ENCODE measurements around the gene KRTAP5-2.
A peak's percentile ranks its signal among the peaks of the same experiment; 100 is the strongest.
"Not testable (repeated sequence)": the region's sequence is repeated elsewhere in the genome, so short reads cannot be mapped to it uniquely, and the experiment has no call there.

Gene KRTAP5-2

GRCh38 chr11:1628506-1629325 is 30.6 kb upstream of the KRTAP5-2 start:
- DNase-seq (ENCODE audit: low spot score), result peak; percentile 52

- no peak for DNase-seq (ENCODE audit: low spot score)
Measured at GRCh38 chr11:1625541-1625940, 27.4 kb upstream of the KRTAP5-2 start.

- DNase-seq (ENCODE audit: low spot score), result no peak
Measured at GRCh38 chr11:1624621-1625020, 26.5 kb upstream of the KRTAP5-2 start.

DNA sequence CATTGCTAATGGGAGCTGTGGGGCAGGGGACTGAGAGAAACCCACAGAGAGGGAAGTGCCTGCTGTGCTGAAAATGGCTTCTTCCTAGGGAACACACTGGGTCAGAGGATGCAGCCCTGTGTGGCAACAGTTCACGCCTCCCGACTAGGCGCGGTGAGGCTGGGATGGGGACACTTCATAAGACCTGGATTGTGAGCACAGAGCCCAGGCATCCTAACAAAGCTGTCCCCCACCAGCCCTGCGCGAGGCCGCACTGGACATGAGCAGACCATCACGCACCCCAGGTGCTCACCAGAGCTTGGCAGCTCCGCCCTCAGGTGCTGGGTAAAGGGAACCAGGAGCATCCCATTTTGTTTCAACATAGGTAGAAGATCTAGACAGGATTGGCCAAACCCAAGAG is 25.6 kb upstream of the KRTAP5-2 start:
- DNase-seq (ENCODE audit: low spot score), result no peak

GRCh38 chr11:1622086-1622485 is 24.0 kb upstream of the KRTAP5-2 start, which contains the start of gene KRTAP5-4:
KRTAP5-4 (minus strand) TSS chr11:1622138; CDS start chr11:1622093, 45 bp downstream.
- no peak for DNase-seq (ENCODE audit: low spot score)

- DNase-seq (ENCODE audit: low spot score), result no peak
Measured at GRCh38 chr11:1619449-1619848, 21.4 kb upstream of the KRTAP5-2 start.

GRCh38 chr11:1618231-1618630 is 20.1 kb upstream of the KRTAP5-2 start:
- DNase-seq (ENCODE audit: low spot score), result no peak

DNA sequence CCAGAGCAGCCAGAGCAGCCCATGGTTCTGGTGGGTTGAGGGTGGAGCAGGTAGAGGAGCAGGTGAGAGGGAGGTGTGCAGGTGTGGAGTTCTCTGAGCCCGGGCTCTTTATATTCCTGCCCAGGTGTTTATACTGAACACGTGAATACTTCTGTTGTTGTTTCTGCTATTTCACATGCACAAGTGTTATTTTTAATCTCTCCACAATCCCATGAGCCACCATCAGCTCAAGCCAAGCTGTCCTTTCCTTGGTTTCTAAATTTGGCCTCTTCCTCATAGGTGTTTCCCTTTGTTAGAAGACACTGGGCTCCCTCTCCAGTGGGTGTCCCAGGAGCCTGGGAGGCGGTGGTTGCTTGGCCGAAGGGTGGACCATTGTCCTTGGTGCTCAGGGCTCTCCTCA is 10.3 kb upstream of the KRTAP5-2 start, which contains the start of gene KRTAP5-3:
KRTAP5-3 (minus strand) TSS at position 101 of the 400 bp plus-strand sequence; CDS start at position 23, 78 bp downstream.
- DNase-seq (ENCODE audit: low spot score), result no peak

GRCh38 chr11:1607901-1608300 is 9.8 kb upstream of the KRTAP5-2 start:
- DNase-seq (ENCODE audit: low spot score), result not testable (repeated sequence)

DNA sequence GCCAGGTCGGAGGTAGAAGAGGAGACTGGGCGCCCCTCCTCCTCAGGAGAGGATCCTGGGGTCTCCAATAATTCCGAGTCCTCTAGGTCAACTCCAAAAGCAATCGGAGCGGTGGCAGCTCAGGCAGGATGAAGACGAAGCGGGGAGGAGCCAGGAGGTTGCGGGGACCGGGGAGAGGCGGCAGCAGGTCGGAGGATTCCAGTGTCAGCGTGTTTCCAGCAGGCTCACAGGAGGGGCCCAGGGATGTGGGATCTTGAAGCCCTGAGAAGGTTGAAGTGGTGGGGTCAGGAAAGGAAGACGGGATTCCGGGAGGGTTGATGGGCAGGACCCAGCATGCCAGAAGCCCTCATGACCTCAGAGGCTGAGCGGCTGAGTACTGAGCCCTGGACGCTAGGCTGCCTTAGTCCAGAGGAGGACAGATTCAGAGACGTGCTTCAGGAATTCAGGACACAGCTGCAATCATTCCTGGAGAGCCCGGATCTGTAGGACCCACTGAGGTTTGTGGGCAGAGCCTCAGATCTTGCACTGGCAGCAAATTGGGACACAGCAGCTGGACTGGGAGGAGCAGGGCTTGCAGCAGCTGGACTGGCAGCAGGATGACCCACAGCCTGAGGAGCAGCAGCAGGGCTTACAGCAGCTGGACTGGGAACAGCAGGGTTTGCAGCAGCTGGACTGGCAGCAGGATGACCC is 9.2 kb upstream of the KRTAP5-2 start:
- DNase-seq (ENCODE audit: low spot score), result not testable (repeated sequence)

- peak; percentile 54 for DNase-seq (ENCODE audit: low spot score)
Measured at GRCh38 chr11:1605923-1606322, 7.8 kb upstream of the KRTAP5-2 start.

DNA sequence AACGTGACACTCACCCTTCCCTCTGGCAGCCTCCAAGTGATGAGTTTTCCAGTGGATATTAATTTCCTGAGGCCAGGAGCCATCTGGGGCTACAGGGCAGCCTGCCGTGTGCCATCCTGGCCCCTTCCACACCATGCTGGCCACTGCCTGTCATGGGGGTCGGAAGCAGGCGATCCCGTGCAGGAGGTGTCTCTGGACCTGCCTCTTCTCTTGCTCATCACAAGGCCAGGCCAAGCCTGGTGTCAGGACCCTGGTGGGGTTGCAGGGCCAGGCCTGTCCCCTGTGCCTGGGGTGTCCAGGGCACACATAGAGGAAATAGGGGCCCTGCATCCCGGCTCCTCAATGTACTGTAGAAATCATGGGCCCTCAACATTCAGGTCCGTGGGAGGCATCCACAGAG is 6.6 kb upstream of the KRTAP5-2 start:
- no peak for DNase-seq (ENCODE audit: low spot score)

GRCh38 chr11:1604181-1604580 is 6.1 kb upstream of the KRTAP5-2 start:
- DNase-seq (ENCODE audit: low spot score), result no peak

DNA sequence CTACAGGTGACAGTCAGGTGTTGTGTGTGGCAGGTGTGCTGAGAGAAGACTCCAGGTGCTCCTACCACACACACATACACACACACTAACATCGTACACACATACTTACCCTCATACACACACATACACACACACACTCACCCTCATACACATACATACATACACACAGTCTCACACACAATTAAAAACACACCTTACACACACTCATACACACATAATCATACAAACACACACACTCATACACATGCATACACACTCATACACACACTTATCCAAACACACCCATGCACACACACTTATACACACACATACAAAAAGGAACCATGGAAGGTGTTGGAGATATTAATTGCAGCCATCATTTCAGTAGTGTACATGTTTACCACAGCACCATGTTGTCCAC is 5.5 kb upstream of the KRTAP5-2 start:
- DNase-seq (ENCODE audit: low spot score), result no peak

DNA sequence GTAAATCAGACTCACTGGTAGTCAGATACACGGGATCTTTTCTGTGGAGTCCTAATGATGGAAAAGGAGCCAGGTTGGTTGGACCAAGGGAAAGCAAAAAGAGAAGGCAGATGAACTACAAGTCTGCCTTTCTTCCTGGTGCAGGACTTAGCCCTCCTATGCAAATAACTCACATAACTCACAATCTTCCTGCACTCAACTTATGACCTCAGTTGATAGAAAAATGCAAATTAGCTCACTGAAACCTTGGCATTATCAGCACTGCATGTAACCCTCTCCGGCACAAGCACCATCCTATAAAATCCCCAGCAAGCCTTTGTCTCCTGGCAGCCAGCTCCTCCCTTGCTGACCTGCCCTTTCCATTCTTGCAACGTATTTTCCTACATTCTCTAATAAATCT is 3.6 kb upstream of the KRTAP5-2 start:
- not testable (repeated sequence) for DNase-seq (ENCODE audit: low spot score)

DNA sequence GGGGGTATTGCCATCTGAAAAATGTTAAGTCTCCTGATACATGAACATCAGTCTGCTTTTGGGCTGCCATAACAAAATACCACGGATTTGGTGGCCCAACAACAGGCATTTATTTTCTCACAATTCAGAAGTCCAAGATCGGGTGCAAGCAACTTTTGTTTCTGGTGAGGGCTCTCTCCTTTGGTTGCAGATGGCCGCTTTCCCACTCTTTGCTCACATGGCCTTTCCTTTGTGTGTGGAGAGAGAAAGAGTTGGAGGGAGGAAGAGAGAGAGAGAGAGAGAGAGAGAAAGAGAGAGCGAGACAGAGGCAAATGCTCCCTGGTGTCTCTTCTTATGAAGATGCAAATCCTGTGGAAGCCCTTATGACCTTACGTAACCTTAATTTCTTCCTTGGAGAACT is 2.5 kb upstream of the KRTAP5-2 start:
- DNase-seq (ENCODE audit: low spot score), result no peak

GRCh38 chr11:1598816-1599215 is 722 bp upstream of the KRTAP5-2 start:
- no peak for DNase-seq (ENCODE audit: low spot score)

GRCh38 chr11:1598406-1598805 is 312 bp upstream of the KRTAP5-2 start:
- not testable (repeated sequence) for DNase-seq (ENCODE audit: low spot score)

DNA sequence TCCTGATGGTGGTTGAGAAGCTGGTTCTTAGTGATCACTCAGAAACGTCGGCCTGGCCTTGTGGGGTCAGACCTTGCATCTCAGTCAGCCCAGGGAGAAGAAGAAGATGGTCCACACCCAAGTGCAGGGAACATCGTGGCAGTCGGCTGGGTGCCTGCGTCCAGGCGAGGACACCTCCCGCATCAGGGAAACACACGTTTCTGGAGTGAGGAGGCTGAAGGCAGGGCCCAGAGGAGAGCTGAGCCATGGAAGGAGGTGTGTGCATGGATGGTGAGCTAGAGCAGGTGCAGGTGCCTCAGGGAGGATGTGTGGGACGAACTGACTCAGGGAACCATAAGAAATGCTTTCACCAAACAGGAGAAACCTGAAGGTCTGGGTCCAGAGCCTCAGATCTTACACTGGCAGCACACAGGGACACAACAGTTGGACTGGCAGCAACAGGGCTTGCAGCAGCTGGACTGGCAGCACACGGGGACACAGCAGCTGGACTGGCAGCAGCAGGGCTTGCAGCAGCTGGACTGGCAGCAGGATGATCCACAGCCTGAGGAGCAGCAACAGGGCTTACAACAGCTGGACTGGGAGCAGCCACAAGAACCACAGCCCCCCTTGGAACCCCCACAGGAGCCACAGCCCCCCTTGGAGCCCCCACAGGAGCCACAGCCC is 632 bp downstream of the KRTAP5-2 start:
- DNase-seq (ENCODE audit: low spot score), result no peak

DNA sequence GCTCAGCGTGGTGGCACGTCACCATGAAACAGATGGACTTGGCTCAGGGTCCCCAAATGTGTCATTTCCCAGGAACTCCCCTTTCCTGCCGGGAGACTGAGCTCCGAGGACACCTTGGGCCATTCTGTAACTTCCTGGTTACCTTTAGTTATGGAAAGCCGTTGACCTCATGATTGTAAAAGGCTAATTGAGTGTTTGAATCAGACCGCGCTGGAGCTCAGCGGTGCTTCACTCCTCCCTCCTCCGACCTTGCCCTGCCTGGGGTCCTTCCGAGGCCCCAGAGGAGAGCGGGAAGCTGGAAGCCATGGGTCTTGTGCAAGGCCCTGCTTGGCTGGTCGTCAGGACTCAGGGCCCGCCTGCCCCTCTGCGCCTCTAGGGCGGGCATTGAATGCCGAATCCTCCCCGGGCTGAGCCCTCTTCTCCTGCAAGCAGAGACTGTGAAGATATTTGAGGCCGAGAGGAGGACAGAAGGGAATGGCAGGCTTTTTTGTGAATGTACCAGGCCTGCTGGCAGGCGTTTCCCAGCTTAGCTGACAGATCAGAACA is 1.4 kb downstream of the KRTAP5-2 start:
- not testable (repeated sequence) for DNase-seq (ENCODE audit: low spot score)

DNA sequence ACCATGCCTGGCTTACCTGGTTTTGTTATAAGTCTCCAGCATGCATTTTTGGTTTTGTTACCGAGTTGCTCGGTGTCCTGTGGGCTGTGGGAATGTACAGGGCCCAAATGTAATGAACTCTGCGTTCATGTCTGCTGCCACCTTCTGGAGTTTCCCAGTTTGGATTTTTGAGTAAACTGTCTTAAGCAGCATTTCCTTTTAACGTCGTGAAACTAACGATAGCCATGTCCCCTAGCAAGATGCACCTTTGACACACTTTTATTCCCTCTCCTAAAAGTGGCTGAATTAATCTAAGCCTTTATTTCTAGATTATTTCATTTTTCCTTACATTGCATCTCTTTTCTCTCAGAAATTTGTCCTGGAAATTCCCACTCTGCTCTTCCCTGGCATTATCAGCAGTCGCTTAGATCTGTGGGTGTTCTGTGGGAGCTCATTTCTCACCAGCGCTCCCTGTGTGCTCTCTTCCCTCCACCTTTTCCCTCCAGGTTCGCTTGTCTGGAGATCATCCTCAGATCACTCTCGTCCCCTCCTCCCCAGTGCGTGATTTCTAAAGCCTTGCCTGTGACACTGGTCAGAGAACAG is 2.0 kb downstream of the KRTAP5-2 start:
- DNase-seq (ENCODE audit: low spot score), result not testable (repeated sequence)

DNA sequence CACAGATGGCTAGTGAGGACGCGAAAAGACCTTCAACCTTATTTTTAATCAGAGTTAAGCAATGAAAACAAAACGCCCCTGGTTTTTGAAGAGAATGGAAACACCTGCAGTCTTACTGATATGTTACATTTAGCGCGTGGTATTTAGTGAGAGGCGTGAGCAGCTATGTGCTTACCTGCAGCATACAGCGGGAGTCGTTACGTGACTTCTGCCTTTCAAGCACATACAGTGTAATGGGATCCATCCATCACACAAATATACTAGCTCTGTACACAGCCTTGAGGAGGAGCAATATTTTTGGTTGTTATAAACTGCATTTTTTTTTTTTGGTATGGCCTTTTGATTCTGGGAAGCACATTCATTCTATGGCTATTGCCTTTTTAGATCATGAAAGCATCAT is 5.5 kb downstream of the KRTAP5-2 start:
- DNase-seq (ENCODE audit: low spot score), result no peak

All from activated CD4-positive, alpha-beta T cell treated with anti-CD3 and anti-CD28 coated beads, Interleukin-2, Interleukin-4, amounts not matched to agents 100 ng/mL and 50 ng/mL, durations not matched to agents 16 hours and 8 hours (primary cell).